Prostate gland (tissue), 2 donors: Measurements from ENCODE around the gene KCNK7. TPM values are rescaled to one million over a fixed set of nuclear protein-coding genes. Genes with fewer than 3 reads are reported as not detected.

Experiments
- DNase-seq: peaks from one replicate; pipeline ENCODE4 v3.0.0-alpha.2; 2019; ENCODE audit warnings: low spot score
- H3K27ac ChIP-seq, 2 donors: fragments of 200-600 bp; sonication (generic); 2 replicates each; pipeline ENCODE4 v1.5.1; 2017 to 2019
- H3K27me3 ChIP-seq: fragments of 200-600 bp; sonication (generic); replicated peaks from 2 replicates; pipeline ENCODE4 v1.5.1; 2019; ENCODE audit not compliant: insufficient read depth
- H3K36me3 ChIP-seq, 2 donors: fragments of 200-600 bp; sonication (generic); 1 replicate in 1 of 2; 2 replicates in 1 of 2; pipeline versions ENCODE4 v1.5.1 to v1.8.1; 2017 to 2019
- H3K4me1 ChIP-seq: fragments of 200-600 bp; sonication (generic); replicated peaks from 2 replicates; pipeline ENCODE4 v1.5.1; 2019
- H3K4me3 ChIP-seq, 2 donors: fragments of 200-600 bp; sonication (generic); 2 replicates each; pipeline ENCODE4 v1.5.1; 2017 to 2019
- H3K9me3 ChIP-seq: fragments of 200-600 bp; sonication (generic); 2 replicates; pipeline ENCODE4 v1.5.1; 2017
- POLR2A ChIP-seq: fragments of 450-650 bp; IDR thresholded peaks from one replicate; pipeline ENCODE4 v1.6.1; 2016; ENCODE audit warnings: antibody characterized with exemption, mild to moderate bottlenecking
- POLR2AphosphoS5 ChIP-seq: sonication (generic); formaldehyde crosslinking; IDR thresholded peaks from one replicate; pipeline ENCODE4 v1.6.1; 2017; ENCODE audit warnings: antibody characterized with exemption
- WGBS: methylation state at CpG from one replicate; pipeline ENCODE4 v1.1.5; 2018; 5-methylcytosine and 5-hydroxymethylcytosine counted together
- intact Hi-C: fragments of 100-400 bp; cut with DNase I; formaldehyde crosslinking; loops from one replicate; pipeline ENCODE4 v1.14.2; 2022
- total RNA-seq, 2 donors: library from RNA; depleted of rRNA; stranded (reverse); fragments of >200 nt; gene quantifications; one replicate each; pipeline ENCODE4 v1.1.0, GENCODE V29; 2016
- TF ChIP-seq, protein P1 (sequence below), 4 experiments: fragments of 200-600 bp in 2 of 4; fragments of 450-650 bp in 2 of 4; sonication (generic) in 2 of 4; IDR thresholded peaks; 1 replicate in 3 of 4; 2 replicates in 1 of 4; pipeline ENCODE4 v1.5.1; 2016 to 2019; ENCODE audit warnings: antibody characterized with exemption in 4 of 4, mild to moderate bottlenecking in 2 of 4, moderate library complexity in 2 of 4

KCNK7 gene
- total RNA-seq, 2 donors from 2014 or later = 0.74 TPM; not detected in 1

DNA sequence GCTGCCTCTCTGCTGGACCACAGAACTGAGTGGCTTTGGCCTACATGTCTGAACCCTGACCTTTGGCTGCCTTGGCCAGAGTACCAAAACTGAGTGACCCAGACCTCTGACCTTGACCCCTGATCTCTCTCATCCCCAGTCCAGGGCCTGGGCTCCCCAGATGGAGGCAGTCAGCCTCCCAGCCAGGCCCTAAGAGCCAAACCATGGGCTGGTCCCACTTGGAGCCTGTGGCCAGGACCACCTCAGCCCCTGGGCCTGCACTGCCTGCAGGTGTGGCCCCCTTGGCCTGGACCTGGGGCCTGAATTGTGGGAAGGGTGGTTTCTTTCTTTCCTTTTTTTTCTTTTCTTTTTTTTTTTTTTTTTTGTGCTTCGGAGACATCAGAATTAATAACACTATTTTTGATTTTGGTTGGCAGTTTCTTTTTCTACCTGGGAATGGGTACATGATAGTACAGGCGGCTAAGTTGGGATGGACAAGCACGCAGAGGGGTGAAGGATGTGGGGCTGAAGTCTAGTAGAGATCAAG is 41.5 kb upstream of the KCNK7 start:
- Histone ChIP-seq H3K27me3 (no peaks in the 10 kb centered on the region), H3K9me3 (no peaks in the 10 kb centered on the region), H3K36me3 (peaks cover 8 to 18% of the 10 kb centered on the region in 2 donors), H3K27ac (peak overlapping the region in 1 of 2 donors; percentile 80), H3K4me1 (no peaks in the 10 kb centered on the region), H3K4me3 (no peak overlapping the region)
- intact Hi-C loops = loop anchor here (5.0 kb wide), 1 partner anchor 180 kb away; no protein-coding TSS in a partner anchor
- TF ChIP-seq POLR2AphosphoS5 = no peak
- 86% methylated on average over 3 of the region's 3 CpGs for WGBS
- no peak for DNase-seq

GRCh38 chr11:65636108-65637031 is 40.8 kb upstream of the KCNK7 start:
- TF ChIP-seq, protein P1, sequence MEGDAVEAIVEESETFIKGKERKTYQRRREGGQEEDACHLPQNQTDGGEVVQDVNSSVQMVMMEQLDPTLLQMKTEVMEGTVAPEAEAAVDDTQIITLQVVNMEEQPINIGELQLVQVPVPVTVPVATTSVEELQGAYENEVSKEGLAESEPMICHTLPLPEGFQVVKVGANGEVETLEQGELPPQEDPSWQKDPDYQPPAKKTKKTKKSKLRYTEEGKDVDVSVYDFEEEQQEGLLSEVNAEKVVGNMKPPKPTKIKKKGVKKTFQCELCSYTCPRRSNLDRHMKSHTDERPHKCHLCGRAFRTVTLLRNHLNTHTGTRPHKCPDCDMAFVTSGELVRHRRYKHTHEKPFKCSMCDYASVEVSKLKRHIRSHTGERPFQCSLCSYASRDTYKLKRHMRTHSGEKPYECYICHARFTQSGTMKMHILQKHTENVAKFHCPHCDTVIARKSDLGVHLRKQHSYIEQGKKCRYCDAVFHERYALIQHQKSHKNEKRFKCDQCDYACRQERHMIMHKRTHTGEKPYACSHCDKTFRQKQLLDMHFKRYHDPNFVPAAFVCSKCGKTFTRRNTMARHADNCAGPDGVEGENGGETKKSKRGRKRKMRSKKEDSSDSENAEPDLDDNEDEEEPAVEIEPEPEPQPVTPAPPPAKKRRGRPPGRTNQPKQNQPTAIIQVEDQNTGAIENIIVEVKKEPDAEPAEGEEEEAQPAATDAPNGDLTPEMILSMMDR (IDR thresholded peaks at IDR 0.05) = no peak
- TF ChIP-seq POLR2A (no peak), POLR2AphosphoS5 (no peak)
- DNase-seq = no peak
- intact Hi-C loops = loop anchor here (5.0 kb wide), 1 partner anchor 181 kb away; no protein-coding TSS in a partner anchor
- H3K36me3 ChIP-seq = peaks cover 8 to 18% of the 10 kb centered on the region in 2 donors
- no peaks in the 10 kb centered on the region for H3K27me3 ChIP-seq
- no peak overlapping the region for H3K4me3 ChIP-seq
- peak overlapping the region in 1 of 2 donors; percentile 19 for H3K27ac ChIP-seq
- WGBS = 93% methylated on average over 21 of the region's 28 CpGs
- no peaks in the 10 kb centered on the region for H3K4me1 ChIP-seq
- no peaks in the 10 kb centered on the region for H3K9me3 ChIP-seq

GRCh38 chr11:65634905-65635731 is 39.5 kb upstream of the KCNK7 start:
- Histone ChIP-seq H3K4me1 (no peaks in the 10 kb centered on the region), H3K4me3 (no peak overlapping the region), H3K36me3 (peaks cover 8 to 21% of the 10 kb centered on the region in 2 donors), H3K9me3 (no peaks in the 10 kb centered on the region), H3K27me3 (no peaks in the 10 kb centered on the region), H3K27ac (no peak overlapping the region)
- 95% methylated on average over 45 of the region's 46 CpGs for WGBS
- DNase-seq = no peak
- TF ChIP-seq POLR2A (no peak), POLR2AphosphoS5 (no peak)
- TF ChIP-seq, protein P1 (IDR thresholded peaks at IDR 0.05) = no peak
- intact Hi-C loops = loop anchor here (5.0 kb wide), 1 partner anchor 182 kb away; no protein-coding TSS in a partner anchor

DNA sequence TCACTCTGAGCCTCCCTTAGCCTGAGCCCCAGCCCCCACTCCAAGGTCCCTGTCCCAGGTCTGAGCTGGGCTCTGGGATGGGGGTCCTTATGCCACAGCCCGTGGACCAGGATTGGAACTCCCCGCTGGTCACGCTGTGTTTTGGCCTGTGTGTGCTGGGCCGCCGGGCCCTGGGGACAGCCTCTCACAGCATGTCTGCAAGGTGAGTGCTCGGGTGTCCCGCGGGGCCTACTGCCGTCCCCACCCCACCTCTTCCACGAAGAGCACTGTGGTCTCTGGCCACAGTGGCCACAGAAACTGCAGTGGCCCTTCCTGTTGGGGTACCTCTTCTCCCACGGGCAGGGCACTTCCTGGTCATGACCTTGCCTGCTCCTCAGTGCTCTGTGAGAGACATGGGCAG is 38.8 kb upstream of the KCNK7 start:
- Histone ChIP-seq H3K36me3 (peaks cover 8 to 28% of the 10 kb centered on the region in 2 donors), H3K4me1 (no peaks in the 10 kb centered on the region), H3K27me3 (no peaks in the 10 kb centered on the region), H3K9me3 (no peaks in the 10 kb centered on the region), H3K4me3 (no peak overlapping the region), H3K27ac (no peak overlapping the region)
- intact Hi-C loops = no loop called here
- 92% methylated on average over 11 of the region's 11 CpGs for WGBS
- no peak for DNase-seq
- TF ChIP-seq POLR2AphosphoS5 (no peak), POLR2A (no peak)
- TF ChIP-seq, protein P1 (IDR thresholded peaks at IDR 0.05) = no peak

DNA sequence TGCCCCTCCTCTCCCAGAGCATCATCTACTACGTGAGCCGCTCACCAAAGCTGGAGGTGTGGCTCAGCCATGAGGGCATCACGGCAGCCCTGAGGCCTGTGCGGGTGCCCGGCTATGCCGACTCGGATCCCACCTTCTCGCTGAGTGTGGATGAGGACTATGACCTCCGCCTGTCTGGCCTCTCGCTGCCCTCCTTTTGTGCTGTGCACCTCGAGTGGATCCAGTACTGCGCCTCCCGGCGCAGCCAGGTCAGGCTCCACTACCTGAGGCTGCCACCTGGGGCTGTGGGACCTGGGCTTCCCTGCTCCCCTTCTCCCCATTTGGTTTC is 38.5 kb upstream of the KCNK7 start:
- no peak overlapping the region for H3K27ac ChIP-seq
- H3K4me3 ChIP-seq = no peak overlapping the region
- H3K36me3 ChIP-seq = peaks cover 8 to 32% of the 10 kb centered on the region in 2 donors
- 89% methylated on average over 13 of the region's 14 CpGs for WGBS
- no peaks in the 10 kb centered on the region for H3K9me3 ChIP-seq
- no peak for DNase-seq
- no peaks in the 10 kb centered on the region for H3K4me1 ChIP-seq
- intact Hi-C loops = no loop called here
- no peaks in the 10 kb centered on the region for H3K27me3 ChIP-seq
- TF ChIP-seq POLR2AphosphoS5 = no peak
- no peak for TF ChIP-seq POLR2A
- TF ChIP-seq, protein P1 (IDR thresholded peaks at IDR 0.05) = no peak
